HG02623 (cell line): ENCODE data around the gene VAMP4.
"Not testable (repeated sequence)": the region's sequence is repeated elsewhere in the genome, so short reads cannot be mapped to it uniquely, and the experiment has no call there.

Source experiments
- ATAC-seq: cut with Tn5 transposase; IDR thresholded peaks from one replicate; pipeline ENCODE4 v1.9.1; 2021; ENCODE audit warnings: moderate library complexity; ENCODE audit not compliant: unreplicated experiment

VAMP4 gene

DNA sequence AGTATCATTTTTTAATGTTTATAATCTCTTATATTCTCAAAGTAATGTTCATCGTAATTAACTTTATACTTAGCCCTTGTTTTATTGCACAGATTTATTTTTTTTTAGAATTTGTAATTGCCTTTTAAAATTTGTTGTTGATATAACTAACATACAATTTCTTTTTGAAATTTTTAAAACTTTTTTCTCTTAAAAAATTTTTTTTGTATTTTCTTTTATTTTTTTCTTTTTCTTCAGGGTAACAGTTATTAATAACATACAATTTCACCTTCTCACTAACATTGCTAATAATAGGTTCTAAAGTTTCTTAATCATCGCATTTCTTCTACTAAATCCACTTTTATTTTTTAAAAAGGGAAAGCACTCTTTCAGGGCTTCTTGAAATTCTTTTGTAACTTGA, 11.3 kb upstream of the VAMP4 start:
- ATAC-seq = no peak

DNA sequence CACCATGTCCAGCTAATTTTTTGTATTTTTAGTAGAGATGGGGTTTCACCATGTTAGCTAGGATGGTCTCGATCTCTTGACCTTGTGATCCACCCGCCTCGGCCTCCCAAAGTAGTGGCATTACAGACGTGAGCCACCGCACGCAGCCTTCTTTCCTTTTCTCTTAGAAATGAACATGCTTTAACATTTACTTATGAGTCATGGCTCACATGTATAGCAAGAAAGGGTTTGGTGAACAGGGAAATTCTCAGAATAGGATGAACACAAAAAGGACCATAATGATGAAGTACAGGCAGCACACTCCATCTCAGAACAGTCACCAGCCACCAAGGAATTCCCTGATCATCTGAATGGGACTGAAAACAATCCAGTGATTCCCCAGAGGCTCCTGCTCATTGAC, 9.4 kb upstream of the VAMP4 start:
- ATAC-seq = no peak

DNA sequence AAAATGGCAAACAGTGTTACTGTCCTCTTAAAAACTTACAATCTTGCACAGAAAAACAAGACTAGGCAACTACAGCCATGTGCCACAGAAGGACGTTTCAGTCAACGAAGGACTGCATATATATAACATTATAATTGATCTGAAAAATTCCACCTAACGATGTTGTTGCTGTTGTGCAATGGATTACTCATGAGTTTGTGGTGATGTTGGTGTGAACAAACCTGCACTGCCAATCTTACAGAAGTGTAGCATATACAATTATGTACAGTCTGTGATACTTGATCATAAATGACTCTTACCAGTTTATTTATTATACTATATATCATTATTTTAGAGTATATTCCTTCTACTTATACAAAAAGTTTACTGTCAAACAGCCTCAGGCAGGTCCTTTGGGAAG, 6.8 kb upstream of the VAMP4 start:
- ATAC-seq = no peak

DNA sequence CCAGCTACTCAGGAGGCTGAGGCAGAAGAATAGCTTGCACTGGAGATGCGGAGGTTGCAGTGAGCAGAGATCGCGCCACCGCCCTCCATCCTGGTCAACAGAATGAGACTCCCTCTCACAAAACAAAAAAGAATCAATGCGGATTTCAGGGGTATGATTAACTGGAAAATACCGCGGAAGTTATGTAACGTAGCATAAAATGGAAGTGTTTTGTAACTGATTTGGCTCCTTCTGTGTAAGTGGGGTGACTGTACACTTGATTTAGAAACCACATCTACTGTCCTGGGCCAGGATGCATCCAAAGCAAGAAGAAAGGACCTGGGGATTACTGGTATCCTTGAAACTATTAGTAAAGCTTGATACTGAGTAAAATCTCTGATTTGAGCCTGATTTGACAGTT, 3.1 kb upstream of the VAMP4 start:
- ATAC-seq = no peak

DNA sequence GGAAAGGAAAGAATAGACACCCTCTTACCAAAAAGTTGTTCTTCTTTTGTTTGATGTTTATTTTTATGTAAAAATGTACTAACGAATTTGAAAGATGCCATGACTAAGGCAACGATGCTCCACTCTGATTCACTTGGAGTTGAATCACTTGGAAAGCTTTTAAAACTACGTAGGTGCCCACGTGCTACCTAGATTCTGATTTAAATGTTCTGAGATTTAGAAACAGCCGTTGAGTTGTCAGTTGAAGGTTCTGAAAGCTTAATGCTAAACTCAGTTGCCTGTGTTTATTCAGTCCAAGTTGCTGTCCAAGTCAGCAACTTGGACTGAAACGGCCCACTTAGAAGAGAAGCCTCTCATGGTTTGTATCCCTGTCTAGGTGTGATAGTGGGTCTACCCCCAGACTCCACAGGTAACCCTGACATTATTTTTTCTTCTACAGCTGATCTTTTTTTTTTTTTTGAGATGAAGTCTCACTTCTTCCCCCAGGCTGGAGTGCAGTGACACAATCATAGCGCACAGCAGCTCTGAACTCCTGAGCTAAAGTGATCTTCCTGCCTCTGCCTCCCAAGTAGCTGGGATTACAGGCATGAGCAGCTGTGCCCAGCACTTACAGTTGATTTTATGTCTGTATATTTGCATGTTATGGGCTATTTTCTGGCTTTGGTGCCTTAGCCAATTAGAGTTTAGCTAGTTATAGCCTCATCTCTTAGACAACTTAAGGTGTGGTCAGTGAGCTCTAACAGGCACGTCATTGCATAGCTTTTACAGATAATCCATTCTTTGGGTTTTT, 1.4 kb upstream of the VAMP4 start:
- ATAC-seq = no peak

DNA sequence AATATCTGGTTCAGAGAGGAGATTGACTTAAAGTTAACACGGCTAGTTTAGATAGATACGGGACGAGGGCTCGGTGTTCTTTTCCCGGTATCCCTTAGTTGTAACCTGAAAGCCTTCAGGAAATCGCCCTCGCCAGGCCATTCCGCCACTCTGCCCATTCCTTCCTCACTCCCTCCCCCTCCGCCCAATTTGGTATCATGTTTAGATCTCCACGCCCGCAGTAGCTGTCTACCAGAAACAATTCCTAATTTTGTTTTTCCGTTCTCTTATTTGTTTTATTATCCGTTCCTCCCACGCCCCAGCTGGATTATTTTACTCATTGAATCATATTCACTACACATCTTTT, 685 bp upstream of the VAMP4 start:
- peak; percentile 5 for ATAC-seq

DNA sequence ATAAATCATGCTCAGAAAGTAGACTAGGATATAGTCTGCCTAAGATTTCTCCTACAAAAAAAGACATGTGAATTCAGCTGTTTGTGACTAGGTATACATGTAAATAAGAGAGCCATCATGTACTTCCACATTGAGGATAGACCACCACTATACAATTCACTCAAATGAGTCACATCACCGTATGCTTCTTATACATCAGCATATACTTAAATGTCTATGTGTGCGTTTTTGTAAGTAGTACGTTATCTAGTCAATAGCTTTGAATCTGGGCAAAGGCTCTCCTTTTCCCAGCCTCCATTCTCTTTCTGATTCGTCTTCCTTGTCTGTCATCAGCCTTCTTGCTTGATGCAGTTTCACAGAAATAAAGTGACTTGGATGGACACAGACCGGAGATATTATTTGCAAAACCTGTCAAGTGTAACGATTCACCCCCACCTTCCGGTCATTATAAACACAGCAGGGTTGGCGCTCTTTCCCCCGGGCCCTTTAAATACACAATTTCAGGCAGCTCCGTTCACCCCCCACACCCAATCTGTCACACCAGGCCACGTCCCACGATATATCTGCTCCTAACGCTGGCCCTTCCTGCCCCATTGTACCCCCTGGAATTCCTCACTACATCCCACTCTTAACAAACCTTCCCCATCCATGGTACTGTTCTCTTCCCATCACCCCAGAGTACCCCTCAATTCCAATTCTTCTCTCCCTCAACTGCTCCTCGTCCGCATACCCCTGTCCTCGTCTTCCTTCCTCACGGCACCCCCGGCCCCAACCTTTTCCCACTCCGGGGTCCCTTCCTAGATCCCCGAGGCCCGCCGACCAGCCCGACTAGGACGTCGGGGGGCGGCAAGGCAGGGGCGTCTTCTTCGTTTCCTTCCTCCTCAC, 636 bp downstream of the VAMP4 start:
- no peak for ATAC-seq

DNA sequence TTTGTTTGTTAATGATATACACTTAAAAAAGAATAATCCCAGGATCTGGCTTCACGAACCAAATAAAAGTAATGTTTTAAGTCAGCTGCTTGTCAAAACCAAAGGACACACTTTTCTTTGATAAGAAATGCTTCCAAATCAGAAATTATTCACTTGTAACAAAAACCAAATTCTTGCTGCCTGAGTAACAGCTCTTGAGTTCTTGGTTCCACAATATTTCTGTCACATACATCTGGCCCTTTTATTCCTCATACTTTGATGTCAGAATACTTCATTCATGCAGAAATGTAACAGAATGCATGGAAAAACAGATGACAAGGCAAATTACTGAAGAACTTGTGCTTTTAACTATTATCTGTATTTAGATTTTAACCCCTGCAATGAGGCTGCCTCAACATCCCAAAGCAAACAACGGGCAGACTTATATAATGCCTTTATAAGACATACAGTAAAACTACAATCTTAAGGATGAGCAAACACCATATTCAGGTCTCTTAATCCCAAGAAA, 1.5 kb downstream of the VAMP4 start:
- no peak for ATAC-seq

DNA sequence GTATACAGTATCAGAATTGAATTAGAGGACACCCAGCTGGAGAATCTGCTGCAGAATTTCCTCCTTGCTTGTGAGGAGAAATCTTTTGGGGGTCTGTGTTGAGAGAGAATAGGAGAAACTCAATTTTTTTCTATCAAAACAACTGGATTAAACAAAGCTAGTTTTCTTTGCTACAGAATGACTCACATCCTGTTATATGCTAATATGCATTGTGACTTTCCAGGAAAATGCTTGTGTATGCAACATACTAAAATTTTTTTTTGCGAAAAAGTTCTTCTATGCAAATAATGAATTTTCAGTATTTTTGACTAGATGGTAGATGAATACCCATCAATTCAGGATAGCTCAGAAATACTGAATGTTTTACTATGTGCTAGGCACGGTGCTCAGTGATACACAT, 2.2 kb downstream of the VAMP4 start:
- ATAC-seq = no peak

DNA sequence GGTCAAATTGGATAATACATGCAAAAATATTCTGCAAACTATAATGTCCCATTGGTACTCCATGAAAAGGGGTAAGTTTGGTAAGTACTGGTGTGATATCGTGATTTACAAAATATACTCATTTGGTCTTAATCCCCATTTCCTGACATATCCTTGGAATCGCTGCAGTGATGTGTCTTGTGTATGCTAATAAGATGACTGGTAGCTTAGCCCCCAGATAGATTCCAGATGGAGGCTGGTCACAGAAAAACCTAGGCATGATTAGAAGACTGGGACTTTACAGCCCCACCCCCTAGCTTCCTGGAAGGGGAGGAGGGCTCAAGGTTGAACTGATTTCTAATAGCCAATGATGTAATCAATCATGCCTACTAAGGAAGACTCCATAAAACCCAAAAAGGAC, 3.0 kb downstream of the VAMP4 start:
- ATAC-seq = no peak

DNA sequence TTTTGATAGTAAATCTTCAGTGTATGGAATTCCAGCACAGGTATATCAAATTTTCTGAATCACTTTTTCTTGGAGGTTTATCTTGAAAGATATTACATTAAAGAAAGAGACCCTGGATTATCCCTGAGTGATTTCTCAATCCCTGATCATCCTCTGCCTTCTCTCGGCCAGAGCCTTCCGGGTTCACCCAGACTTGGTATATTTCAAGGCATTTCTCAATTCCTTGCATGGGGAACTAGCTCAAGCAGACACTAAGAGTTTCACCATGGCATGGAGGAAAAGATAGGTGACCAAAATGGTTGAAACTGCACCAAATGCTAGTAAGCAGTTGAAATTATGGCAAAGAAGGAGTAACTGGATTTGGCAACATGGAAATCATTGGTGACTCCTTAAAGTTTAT, 5.7 kb downstream of the VAMP4 start:
- ATAC-seq = no peak

DNA sequence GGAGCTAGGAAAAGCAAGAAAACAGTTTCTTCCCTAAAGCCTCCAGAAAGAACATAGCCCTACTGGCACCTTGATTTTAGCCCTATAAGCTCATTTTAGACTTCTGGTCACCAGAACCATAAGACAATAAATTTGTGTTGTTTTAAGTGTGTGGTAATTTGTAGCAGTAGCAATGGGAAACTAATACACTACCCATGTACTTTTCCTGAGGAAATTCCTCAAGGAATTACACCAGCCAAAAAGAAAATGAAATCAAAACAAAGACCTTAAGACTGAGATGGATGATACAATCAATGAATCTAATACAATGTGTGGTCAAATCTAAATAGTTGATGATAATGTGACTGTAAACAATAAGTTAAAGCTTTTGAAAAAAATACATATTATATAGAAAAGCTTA, 11.8 kb downstream of the VAMP4 start:
- ATAC-seq = no peak

DNA sequence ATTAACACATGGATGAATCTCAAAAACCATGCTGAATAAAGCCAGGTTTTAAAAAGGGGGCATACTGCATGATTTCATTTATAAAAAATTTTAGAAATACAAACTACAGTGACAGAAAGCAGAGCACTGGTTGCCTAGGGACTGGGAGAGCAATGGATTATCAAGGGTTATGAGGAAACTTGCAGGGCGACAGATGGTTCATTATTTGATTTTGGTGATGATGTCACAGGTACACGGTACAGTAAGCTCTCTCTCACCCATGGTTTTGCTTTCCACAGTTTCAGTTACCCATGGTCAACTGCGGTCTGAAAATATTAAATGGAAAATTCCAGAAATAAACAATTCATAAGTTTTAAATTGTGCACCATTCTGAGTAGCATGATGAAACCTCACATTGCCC, 14.1 kb downstream of the VAMP4 start:
- no peak for ATAC-seq

DNA sequence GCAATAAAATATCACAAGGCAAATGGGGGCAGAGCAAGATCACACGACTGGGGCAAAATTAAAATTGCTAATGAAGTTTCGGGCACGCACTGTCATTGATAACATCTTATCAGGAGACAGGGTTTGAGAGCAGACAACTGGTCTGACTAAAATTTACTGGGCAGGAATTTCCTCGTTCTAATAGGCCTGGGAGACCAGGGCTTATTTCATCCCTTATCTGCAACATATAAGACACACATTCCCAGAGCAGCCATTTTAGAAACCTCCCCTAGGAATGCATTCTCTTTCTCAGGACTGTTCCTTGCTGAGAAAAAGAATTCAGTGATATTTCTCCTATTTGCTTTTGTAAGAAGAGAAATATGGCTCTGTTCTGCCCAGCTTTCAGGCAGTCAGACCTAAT, 18.7 kb downstream of the VAMP4 start:
- ATAC-seq = not testable (repeated sequence)

DNA sequence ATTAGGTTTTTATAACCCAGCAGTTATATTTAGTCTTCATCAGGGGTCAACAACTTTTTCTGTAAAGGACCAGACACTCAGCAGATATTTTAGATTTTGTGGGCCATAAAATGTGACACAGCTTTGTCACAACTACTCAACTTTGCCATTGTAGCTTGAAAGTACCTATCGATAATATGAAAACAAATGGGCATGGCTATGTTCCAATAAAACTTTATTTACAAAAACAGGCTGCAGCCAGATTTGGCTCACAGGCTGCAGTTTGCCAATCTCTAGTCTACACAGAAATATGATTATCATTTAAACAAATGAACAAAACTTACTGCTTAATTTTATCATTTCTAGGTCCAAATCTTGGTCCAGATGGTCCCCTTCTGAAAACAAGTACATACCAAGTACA, 23.0 kb downstream of the VAMP4 start:
- ATAC-seq = no peak

DNA sequence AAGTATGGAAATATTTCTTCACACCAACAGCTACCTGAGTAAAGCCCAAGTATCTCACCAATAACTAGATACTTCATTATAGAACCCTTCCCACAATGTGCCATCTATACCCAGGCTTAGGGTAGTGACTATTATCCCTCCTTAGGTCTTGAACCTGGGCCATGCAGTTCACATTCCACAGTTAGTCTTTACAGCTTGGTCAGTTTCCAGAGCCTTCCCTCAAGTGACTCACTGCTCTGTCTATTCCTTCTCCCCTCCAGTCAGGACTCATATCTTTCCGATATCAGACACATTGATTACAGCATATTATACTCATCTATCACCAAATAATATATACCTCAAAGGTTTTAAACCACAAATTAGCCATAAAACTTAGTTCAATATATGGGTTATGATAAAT, 23.6 kb downstream of the VAMP4 start:
- ATAC-seq = no peak

DNA sequence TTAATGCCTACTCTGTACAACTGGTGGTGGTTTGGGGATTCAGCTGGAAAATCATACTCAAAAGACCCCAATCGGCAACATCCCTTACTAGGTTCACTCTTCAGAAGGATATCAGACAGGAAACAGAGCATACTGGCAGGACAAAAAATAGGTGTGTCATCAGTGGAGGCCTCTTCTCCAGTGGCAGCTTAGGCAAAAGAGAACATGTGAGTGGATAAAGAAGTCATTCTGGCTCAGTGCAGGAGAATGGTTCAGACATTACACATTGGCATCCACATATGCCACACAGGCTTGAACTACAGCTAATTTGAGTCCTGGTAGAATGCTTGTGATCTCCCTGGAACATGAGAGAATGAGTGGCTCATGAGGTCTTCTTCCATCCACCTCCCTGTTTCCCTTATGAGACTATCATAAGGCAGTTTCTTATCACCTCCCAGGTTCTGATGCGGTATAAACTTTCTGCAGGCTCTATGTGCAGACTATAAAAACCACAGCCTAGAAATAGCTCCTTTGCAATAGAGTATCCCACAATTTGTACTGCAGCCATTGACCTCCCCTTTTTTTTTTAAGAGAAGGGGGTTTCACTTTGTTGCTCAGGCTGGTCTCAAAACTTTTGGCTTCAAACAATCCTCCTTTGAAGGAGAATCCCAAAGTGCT, 24.7 kb downstream of the VAMP4 start:
- no peak for ATAC-seq

DNA sequence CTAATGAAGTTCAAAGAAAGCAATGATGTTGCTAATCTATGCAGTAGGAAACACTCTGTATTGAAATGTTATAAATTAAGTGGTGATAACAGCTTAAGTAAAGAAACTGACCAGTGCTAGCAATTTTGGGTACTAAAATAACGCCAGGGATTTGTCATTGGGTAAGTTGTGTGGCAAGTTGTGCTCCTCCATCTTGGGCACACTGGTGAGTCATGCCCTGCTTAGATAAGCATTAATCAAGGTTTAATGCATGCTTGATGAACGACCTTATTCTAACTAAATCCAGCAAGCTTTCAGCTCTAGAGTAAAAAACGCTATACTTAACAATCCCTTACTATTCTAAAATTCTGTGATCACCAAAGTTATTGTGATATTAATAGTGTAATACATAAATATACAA, 25.2 kb downstream of the VAMP4 start:
- ATAC-seq = no peak

DNA sequence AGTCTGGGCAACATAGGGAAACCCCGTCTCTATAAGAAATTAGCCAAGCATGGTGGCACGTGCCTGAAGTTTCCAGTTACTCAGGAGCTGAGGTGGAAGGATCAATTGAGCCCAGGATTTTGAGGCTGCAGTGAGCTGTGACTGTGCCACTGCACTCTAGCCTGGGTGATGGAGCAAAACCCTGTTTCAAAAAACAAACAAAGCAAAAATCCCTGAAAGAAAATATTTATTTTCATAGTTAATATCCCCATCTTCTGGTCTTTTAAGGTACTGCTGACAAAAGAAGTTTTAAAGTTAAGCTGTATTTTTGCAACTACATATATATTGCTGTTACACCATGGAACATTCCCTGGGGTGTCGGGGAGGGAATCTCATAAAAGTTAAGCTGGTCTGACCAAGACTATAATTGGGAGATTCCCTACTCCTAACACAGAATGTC, 26.0 kb downstream of the VAMP4 start:
- ATAC-seq = no peak

DNA sequence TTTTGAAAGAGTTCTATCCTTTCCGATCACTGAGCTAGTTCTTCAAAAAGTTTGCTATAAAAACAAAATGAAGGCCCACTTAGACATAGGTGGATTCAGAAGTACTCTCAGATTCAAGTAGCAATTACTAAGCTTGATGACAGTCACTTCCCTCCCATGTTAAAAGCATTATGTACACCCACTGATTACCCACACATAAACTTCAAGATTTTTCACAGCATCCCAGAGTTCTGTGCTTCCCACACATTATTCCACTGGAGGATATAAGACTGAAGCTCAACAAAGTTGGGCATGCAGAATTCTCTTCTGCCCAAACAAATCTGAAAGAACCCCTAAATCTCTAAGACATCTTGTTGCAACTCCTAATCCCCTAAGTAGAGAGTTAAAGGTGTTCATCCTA, 29.5 kb downstream of the VAMP4 start:
- ATAC-seq = no peak

DNA sequence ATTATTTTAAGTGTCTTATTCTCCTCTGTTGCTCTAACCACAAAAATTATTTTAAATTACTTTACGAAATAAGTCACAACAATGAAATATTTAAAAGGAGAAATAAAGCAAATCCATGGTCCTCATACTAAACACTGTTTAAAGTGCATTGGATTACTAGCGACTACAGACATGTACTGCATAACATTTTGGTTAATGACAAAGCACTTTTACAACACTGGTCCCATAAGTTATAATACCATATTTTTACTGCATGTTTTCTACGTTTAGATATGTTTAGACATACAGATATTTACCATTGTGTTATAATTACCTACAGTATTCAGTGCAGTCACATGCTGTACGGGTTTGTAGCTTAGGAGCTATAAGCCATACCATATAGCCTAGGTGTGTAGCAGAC, 30.2 kb downstream of the VAMP4 start:
- ATAC-seq = no peak

DNA sequence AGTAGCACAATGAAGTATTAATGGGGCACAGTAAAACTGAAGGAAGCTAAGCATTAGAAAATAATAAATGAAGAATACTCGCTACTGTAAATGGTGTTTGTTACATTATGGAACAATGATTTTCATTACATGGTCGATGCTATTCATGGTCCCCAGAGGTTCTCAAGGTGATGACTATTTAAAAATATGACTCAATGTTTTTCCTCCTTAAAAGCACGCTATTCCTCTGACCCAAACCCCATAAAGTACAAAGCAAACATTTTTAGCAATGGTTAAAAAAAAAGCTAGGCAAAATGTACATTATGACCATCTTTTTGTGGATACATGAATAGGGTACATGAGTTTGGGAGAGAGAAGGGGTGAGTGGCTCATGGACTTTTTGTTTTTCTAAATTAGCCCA, 34.3 kb downstream of the VAMP4 start:
- no peak for ATAC-seq
